GM19397 (cell line): ENCODE data around the gene NPW.
A peak's percentile ranks its signal among the peaks of the same experiment; 100 is the strongest.

Experiments
- ATAC-seq: cut with Tn5 transposase; IDR thresholded peaks from one replicate; pipeline ENCODE4 v1.9.1; 2021; ENCODE audit warnings: mild to moderate bottlenecking, moderate library complexity; ENCODE audit not compliant: unreplicated experiment

The NPW gene

DNA sequence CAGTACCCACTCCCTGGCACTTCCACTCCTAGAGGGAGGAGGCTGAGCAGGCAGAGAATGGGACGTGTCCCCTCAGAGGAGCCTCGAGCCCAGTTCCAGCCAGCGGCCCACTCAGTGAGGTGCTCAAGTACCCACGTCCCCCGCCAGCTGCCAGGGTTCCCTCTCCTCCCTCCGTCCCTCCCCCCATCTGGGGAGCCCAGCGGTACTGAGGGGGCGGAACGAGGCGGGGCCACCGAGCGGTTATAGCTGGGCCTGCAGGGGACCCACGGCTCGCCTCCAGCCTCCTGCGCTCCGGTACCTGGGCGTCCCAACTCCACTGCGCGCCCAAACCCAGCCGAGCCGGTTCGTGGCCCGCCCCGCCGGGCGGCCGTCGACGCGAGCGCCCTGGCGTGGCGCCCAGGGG, at the start of gene NPW:
NPW (plus strand) TSS at position 268 of the 403 bp plus-strand sequence.
- ATAC-seq, result no peak

DNA sequence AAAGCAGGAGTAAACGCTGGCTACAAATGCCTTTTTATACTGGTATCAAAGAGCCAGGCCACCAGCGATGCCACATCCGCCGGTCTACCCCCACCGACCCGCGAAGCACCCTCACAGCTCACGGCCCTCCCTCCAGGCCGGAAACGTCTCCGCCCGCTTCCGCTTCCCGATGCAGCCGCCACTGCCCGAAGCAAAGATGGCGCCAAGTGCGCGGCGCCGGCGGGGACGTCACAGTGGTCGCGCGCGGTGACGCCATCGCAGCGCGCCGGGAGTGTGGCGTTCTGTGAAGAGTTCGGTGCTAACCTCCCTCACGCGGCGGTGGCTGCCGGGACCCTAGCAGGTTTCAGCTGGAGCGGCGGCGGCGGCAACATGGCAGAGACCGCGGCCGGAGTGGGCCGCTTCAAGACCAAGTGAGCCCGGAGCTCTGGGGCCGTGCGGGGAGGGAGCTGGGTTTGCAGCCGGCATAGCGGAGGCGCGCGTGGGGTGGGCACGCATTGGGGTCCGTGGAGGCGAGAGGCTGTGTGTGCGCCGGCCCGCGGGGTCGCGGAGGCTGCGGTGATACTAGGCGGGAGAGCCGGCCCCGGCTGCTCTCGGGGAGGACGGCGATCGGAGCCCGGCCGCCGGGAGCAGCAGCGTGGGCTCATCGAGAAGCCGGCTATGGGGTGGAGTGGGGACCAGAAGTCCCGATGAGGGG, 47.6 kb upstream of the NPW start, which contains the start of gene TBL3:
TBL3 (plus strand) TSS at position 258 of the 694 bp plus-strand sequence; CDS start at position 370, 112 bp downstream.
- ATAC-seq, result peak; percentile 80

DNA sequence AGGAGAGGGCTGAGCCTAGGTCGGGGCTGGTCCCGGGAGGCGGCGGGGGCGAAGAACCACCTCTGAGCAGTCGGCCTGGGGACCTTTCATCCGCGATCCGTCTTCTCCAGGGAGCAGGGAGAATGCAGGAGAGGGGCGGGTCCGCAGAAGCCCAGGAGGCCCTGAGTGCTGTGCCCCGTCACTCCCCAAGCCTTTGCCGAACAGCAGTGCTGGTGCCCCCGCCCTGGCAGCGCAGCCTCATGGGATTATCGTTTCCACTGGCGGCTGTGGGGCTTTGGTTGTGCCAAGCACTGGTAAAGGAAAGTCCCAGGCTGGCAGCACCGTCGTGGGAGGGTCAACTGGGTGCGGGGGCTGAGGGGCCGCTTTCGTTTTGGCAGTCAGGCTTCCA, 47.1 kb upstream of the NPW start:
- no peak for ATAC-seq

DNA sequence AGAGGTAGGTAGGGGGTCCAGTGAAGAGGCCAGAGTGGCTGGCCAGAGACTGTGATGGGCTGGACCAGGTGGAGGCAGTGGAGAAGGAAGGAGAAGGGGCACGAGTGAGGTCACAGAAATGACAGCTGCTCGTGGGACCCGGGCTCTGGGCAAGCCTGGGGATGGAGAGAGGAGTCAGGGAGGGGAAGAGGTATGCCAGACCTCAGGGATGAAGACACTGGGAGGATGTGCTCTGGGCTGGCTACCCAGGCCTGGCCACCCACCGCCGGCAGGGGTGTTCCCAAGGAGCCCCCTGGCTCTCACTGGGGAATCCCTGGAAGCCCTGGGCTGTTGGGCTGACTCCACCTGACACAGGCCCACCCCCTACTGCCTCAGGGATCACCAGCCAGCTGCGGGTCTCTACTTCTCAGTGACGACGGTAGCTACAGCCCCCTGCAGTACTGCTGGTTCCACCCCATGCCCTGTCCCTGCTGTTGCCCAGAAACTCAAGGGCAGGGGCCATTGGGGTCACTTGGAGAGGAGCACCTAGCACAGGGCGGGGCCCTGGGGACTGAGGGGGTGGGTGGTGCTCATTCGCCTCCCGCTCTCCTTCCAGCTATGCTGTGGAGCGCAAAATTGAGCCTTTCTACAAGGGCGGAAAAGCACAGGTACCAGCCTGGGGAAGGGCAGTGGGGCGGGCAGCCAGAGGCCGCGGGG, 46.0 kb upstream of the NPW start:
- no peak for ATAC-seq

DNA sequence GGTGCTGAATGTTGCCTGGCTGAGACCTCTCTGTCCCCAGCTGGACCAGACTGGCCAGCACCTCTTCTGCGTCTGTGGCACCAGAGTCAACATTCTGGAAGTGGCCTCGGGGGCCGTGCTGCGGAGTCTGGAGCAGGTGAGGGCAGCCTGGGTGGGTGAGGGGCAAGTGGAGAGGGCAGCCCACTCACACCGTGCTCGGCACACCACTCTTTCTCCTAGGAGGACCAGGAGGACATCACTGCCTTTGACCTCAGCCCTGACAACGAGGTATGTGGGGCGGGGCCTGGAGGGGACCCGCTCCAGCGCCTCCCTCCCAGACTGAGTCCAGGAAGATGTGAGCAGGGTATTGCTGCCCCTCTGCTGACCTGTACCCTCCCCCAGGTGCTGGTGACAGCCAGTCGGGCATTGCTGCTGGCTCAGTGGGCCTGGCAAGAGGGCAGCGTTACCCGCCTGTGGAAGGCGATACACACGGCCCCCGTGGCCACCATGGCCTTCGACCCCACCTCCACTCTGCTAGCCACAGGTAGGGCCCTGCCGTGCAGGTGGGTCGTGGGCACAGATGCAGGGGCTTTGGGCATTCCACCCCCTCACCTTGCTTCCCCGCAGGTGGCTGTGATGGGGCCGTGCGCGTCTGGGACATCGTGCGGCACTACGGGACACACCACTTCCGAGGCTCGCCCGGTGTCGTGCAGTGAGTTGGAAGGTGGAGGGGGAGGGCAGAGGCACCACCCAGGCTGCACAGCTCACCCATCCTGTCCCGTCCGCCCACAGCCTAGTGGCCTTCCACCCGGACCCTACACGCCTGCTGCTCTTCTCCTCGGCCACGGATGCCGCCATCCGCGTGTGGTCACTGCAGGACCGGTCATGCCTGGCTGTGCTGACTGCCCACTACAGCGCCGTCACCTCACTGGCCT, 45.2 kb upstream of the NPW start:
- no peak for ATAC-seq

DNA sequence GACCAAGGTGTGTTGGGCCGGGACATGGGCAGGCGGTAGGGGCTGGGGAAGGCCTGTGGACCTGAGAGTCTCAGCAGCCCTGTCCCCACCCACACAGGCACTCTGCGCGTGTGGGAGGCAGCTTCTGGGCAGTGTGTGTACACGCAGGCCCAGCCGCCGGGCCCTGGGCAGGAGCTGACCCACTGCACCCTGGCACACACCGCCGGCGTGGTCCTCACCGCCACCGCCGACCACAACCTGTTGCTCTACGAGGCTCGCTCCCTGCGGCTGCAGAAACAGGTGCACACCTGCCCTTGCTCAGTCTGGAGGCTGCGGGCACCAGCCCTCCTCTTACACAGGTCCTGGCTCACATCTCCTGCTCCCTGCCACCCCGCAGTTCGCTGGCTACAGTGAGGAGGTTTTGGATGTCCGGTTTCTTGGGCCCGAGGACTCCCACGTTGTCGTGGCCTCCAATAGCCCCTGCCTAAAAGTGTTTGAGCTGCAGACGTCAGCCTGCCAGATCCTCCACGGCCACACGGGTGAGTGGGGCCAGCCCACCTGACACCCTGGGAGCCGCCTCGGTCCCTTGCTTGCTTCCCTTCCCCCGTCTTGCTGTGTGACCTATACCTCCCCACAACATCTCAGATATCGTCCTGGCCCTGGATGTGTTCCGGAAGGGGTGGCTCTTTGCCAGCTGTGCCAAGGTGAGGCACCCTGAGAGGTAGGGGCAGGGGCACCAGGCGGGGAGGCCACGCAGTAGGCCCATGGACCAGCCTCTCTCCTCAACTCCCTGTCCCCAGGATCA, 44.0 kb upstream of the NPW start:
- no peak for ATAC-seq

DNA sequence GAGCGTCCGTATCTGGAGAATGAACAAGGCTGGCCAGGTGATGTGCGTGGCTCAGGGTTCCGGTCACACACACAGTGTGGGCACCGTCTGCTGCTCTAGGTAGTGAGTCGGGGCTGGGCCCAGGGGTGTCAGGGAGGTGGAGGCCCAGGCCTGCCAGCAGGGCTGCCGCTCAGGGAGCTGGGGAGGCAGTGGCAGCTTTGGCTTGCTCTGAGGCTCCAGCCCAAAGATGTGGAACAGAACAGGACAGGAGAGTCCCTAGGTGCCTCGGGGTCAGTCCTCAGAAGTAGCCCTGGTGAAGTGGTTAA, 43.4 kb upstream of the NPW start:
- no peak for ATAC-seq

DNA sequence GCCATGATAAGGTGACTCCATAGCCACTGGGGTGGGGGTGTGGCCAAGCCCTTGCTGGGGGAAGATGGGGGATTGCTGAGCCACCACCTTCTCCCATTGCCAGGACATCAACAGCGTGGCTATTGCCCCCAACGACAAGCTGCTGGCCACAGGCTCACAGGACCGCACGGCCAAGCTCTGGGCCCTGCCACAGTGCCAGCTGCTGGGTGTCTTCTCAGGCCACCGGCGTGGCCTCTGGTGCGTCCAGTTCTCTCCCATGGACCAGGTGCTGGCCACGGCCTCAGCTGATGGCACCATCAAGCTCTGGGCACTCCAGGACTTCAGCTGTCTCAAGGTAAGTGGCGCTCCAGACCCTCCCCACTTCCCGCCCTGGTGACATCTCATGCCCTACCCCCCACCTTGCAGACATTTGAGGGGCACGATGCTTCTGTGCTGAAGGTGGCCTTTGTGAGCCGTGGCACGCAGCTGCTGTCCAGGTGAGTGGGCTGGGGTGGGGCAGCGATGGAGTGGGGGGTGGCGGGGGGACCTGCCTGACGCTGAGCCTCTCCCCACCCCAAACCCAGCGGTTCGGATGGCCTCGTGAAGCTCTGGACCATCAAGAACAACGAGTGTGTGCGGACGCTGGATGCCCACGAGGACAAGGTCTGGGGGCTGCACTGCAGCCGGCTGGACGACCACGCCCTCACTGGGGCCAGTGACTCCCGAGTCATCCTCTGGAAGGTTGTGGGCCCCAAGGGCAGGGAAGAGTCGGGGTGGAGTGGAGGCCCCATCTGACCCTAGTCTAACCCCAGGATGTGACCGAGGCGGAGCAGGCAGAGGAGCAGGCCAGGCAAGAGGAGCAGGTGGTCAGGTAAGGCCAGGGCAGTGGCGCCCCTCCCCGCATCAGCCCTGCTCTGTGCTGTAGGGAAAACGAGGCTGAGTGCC, 42.4 kb upstream of the NPW start:
- no peak for ATAC-seq

DNA sequence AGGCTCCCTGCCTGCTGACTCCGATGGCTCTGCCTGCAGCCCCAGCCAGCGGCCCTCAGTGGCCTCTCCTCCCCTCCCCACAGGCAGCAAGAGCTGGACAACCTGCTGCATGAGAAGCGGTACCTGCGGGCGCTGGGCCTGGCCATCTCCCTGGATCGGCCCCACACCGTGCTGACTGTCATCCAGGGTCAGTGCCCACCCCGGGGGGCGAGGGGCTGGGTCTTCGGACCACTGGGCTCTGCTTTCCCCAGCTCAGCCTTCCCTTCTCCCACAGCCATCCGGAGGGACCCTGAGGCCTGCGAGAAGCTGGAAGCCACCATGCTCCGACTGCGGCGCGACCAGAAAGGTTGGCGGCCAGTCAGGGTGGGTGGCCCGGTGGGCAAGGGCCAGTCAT, 41.7 kb upstream of the NPW start:
- no peak for ATAC-seq

DNA sequence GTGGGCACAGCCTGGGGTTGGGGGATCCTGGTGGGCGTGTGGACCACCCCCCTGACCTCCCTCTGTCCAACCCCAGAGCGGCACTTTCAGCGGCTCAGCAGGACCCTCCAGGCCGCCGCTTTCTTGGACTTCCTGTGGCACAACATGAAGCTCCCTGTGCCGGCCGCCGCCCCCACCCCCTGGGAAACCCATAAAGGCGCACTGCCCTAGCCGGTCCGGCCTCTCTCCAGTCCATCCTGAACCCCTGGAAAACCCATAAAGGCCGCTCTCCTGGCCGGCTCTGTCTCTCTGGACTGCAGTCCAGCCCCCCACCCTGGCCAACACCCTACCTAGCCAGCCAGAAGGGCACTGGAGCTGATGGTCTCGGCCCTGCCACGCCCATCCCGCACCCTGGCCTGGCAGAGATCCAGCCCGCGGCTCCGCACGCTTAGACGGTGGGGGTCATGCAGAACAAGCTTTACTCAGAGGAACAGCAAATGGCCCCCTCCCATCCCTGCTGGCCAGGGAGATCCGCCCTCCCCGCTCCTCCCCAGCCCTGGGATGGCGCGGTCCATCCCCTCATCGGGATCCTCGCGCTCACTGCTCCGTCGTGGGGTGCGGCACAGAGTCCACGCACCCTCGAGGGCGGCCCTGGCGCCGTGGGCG, 41.0 kb upstream of the NPW start:
- ATAC-seq, result no peak

DNA sequence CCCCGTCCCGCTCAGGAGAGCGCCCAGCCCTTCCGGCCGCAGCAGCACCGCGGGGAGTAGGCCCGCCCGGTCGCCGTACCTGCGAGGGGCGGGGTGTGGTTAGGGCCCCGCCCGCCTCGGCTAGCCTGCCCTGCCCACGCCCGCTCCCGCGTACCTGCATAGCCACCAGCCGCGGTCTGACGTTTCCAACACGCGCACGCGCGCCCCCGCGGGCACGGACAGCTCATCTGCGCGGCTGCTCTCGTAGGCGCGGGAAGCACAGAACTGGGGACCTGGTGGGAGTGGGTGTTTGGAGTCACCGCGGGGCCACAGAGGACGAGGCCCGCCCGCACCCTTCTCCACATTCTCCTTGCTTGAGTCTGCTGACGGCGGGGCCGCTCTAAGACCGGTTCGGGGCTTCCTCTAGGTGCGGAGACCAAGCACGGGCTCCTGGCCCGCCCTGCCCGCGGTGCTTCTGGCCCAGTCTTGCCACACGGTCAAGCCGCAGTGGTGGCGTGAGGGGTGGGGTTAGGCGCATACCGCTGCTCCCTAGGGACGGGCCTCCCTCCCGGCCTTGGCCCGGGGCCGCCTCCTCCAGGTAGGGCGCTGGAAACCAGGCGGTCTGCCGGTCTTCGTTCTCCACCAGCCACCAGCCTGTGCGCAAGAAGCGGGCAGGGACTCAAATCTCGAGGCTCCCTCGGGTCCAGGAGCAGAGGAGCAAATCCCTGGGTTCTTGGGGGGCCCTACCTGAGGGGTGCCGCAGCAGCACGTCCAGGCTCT, 40.1 kb upstream of the NPW start:
- no peak for ATAC-seq

DNA sequence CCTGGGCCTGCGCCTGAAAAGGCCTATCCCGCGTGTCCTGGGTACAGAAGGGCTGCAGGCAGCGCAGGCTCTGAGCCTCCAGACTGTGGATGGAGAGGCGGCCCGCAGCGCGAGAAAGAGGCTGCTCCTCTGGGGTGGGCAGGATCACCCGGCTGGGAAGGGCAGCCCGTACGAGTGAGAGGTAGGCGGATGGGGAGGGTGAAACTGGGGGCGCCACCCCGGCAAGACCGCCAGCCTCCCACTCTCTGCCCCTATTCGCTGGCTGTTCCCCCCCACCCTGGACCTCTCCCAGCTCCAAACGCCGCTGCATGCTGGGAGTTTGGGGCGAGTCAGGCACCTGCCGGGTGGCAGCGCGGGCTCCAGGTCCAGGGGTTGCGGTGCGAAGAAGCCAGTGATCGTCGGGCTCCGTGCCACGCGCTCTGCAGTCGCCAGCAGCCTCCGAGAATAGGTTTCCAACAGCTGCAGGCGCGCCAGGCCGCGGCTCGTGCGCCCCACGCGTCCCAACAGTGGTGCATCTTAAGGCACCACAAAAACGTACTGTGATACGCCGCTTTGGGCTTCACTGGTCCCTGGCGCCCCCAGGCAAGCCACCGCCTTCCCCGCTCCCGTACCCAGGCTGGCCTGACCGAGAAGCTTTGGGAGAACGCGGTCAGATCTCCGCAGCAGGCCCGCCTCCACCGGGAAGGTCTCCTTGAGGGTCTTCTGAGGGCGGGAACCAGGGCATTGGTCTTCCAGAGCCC, 39.4 kb upstream of the NPW start:
- ATAC-seq, result no peak

DNA sequence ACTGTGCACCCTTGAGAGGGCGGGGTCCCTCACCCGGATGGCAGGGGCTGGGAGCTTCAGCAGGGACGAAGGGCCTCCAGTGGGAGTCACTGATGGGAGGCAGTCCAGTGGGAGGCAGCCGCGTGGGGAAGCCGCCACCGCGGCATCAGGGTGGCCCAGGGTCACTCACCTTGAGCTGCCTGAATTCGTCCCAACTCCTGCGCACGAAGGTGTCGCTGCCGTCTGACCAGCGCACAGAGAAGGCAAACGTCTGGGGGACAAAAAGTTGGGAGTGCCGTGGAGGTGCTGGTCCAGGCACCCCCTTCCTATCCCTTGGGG, 38.9 kb upstream of the NPW start:
- no peak for ATAC-seq

DNA sequence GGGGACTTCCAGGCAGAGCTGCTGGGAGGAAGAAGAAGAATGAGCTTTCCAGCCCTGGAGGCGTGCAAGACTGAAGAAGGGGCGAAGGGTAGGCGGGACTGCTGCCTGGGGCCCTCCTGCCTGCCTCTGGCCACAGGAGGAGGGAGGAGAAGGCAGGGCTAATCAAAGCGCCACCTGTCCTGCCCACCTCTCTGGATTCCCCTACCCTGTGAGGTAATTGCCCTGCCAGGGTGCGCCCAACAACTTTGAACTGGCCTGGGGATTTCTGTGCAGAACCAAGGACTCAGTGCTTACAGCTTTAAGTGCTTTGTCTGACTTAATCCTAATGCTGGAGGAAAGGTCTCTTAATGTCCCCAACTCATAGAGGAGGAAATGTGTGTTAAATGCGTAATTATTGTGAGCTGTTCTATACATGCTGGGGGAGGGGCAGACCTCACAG, 38.2 kb upstream of the NPW start, which contains the start of gene NOXO1:
NOXO1 (minus strand) TSS at position 72 of the 439 bp plus-strand sequence. CDS start 290 bp downstream, outside the sequence.
- no peak for ATAC-seq

DNA sequence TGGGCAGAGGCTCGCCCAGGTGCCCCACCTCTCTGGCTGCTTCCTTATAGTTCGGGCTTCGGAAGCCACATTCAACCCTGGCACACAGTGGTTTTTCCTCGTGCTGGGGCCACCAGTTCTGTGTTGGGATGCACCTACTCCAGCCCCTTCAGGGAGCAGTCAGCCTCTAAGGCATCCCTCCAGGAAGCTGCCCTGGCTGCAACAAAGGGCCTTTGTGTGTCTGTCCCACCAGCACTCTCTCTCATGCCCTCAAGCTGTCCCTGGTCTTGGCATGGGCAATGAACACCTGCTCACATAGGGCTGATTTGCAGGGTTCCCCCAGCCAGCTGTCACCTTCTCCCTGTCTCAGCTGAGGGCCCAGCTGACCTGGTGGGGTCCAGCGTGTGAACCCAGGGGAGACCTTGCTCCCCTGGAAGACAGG, 37.6 kb upstream of the NPW start:
- no peak for ATAC-seq

DNA sequence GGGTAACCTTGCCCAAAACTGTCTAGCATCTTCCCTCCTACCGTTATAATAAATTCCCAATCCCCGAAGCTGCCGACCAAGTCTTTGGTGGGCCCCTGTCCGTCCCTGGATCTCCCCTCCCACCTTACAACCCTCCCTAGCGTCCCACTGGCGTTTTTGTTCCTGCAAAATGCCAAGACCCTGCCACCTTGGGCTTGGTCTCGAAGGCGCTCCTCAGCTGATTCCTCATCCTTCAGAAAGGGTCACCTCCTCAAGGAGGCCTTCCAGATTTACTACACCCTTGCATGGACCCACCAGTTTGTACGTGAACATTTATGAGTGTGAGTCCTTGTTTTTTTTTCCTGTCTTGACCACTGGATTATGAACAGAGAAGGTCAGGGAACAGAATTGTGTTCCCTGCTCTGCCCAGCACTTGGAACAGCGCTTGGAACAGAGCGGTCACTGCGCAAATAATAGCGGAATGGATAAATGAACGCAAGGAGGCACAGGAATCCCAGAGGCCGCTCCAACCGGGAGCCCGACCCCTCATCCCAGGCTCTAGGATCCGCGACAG, 36.5 kb upstream of the NPW start:
- no peak for ATAC-seq

DNA sequence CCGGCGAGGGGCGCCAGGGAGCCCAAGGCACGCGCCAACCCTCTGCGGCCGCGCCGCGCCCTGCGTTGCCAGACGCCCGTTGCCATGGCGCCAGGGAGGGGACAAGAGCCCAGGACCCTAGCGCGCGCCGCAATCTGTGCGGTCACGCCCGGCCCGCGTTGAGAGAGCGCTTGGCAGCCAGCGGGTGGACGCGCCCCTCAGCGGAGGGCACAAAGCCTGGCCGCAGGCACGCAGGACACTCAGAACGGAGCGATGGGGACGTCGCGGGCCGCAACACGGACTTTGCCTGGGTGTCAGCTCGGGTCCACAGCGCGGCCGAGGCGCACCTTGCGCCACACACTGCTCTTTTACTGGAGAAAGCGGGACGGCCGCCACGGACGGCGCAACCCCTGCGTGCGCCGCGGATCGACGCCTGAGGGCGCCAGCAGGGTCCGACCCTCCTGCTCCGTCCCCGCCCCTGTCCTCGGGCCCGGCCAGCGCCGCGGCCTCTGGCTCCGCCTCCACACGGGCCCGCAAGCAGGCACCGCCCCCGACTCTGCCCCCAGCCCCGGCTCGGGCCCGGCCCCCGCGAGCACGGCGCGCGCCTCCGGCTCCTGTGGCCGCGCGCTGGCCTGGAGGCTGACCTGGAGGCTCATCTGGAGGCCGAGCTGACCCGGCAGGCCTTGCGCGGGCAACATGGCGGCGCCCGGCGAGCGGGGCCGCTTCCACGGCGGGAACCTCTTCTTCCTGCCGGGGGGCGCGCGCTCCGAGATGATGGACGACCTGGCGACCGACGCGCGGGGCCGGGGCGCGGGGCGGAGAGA, 35.8 kb upstream of the NPW start, which contains the start of gene GFER:
GFER (plus strand) TSS at position 650 of the 803 bp plus-strand sequence; CDS start at position 676, 26 bp downstream.
- ATAC-seq, result peak; percentile 79
